ENCODE results near the gene KIF2A. TPM values are rescaled to one million over a fixed set of nuclear protein-coding genes. Genes with fewer than 3 reads are reported as not detected.
A peak's percentile ranks its signal among the peaks of the same experiment; 100 is the strongest.

Gene KIF2A
- total RNA-seq (2014; rRNA removed; shearing (Covaris generic)): 45.9 and 52.0 TPM in 2 replicates
- polyA plus RNA-seq (2014; cell fraction: nucleus; rRNA removed): 24.6 and 28.7 TPM in 2 replicates

DNA sequence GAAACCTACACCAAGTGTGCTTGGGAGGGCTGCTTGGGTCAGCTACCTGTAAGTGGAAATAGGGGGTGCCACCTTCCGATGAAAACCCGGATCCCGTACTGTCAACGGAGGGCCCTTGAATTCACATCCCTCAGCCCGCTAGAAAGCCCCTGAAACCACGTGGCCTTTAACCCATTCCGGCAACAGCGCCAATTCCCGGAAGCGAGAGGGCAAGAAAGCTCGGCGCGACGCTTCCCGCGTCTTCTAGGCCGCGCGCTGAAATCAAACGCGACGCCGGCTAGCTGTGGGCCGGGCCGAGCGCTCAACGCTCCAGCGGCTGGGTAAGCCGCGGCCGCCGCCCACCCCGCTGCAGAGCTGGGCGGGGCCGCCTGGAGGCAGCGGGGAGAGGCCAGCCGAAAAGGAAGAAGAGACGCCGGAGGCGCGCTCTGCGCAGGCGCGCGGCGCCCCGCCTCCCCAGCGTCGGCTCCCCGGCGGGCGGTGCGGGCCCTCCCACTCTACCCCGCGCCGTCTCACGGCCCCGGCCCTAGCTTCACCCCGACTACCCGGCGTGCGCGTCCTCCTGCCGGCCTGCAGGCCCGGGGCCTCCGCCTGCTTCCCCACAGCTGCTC lies at the start of gene KIF2A:
Gene KIF2A, plus strand, starts transcription at position 492 of the 608 bp plus-strand sequence. CDS start 267 bp downstream, outside the sequence.
- DNase-seq (ENCODE audit: extremely low read depth, low read depth): peak; percentile 92

GRCh38 chr5:62257020-62257367 lies 49.0 kb upstream of the KIF2A start:
- DNase-seq (ENCODE audit: extremely low read depth, low read depth): no peak

- DNase-seq (ENCODE audit: extremely low read depth, low read depth): no peak
These were observed 47.4 kb upstream of the KIF2A start for GRCh38 chr5:62258654-62259053.

DNA sequence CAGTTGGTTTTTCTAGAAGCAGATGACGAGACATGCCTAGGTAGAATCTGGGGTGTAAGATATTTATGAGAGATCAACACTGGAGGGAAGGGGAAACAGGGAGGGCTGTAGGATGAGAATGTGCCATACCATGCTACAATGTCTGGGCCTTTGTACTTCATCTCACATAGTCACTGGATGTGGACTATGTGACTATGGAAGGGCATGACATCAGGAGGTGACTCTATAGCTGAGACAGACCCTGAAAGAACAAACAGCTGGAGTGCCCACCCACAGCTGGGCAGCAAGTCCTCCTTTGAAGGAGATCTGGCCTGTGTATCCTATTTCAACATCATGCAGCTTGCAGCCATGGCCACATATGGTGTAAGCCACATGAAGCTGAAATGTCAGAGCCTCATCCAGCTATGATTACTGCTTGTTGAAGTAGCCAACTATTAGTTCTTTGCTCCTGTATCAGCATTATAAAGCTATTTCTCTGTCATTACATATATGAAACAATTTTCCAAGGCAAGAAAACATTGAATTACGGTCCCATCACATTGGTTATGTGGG lies 46.2 kb upstream of the KIF2A start:
- no peak for DNase-seq (ENCODE audit: extremely low read depth, low read depth)

- no peak for DNase-seq (ENCODE audit: extremely low read depth, low read depth)
These were observed 45.5 kb upstream of the KIF2A start for GRCh38 chr5:62260513-62260912.

DNA sequence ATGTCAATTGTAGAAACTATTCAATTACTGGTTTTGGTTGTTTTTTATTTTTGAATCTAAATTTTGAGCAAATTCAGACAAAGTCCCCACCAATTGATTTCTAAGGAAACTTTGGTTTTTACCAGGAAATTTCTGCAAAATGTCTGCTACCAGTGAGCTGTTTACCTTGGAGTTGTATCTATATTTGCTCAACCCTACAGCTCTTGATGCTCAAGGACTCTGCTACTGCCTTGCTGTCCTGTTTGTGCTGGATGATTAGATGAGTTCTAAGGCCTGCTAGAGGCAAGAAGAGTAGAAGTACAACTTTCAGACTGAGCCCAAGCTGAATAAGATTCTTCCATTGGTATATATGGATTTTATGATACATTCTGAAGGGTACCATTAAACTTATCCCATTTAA lies 42.6 kb upstream of the KIF2A start:
- DNase-seq (ENCODE audit: extremely low read depth, low read depth): no peak

- no peak for DNase-seq (ENCODE audit: extremely low read depth, low read depth)
These were observed 40.3 kb upstream of the KIF2A start for GRCh38 chr5:62265648-62266112.

DNA sequence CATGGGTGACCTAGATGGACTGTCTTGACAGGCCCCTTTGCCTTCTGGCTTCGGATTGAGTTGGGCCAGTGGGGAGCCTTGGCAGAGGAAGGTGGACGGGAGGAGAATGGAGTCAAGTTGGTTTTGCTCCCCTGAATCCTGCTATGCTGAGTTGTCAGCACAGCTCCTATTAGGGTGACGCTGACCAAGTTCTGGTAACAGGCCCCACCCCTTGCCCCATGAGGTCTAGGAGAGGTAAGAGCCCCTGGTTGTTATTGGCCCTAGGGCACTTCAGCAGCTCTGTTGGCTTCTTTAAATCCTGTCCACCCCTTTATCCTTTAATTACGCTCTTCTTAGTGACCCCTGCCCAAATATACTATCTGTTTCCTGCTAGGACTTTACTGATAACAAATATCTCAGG lies 39.4 kb upstream of the KIF2A start:
- DNase-seq (ENCODE audit: extremely low read depth, low read depth): no peak

- no peak for DNase-seq (ENCODE audit: extremely low read depth, low read depth)
These were observed 37.8 kb upstream of the KIF2A start for GRCh38 chr5:62268234-62268633.

GRCh38 chr5:62268792-62269191 lies 37.2 kb upstream of the KIF2A start:
- DNase-seq (ENCODE audit: extremely low read depth, low read depth): no peak

GRCh38 chr5:62271370-62271769 lies 34.6 kb upstream of the KIF2A start:
- no peak for DNase-seq (ENCODE audit: extremely low read depth, low read depth)

- no peak for DNase-seq (ENCODE audit: extremely low read depth, low read depth)
These were observed 34.1 kb upstream of the KIF2A start for GRCh38 chr5:62271870-62272269.

- no peak for DNase-seq (ENCODE audit: extremely low read depth, low read depth)
These were observed 32.3 kb upstream of the KIF2A start for GRCh38 chr5:62273687-62274086.

DNA sequence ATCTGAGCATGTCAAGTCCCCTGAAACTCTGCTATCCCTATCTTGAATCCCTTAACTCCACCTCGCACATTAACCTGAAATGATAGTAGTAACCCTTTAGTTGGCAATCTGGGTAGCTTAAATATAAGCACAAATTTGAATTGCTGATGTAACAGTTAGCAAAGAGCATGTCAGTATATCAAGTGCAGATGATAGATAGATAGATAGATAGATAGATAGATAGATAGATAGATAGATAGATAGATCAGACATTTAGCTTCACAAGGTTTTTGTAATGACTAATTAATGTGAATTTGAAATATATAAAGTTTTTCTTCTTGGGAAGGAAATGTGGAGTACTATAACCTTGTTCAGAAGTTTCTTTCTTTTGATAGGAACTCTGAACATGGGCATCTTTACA lies 30.4 kb upstream of the KIF2A start:
- DNase-seq (ENCODE audit: extremely low read depth, low read depth): no peak

DNA sequence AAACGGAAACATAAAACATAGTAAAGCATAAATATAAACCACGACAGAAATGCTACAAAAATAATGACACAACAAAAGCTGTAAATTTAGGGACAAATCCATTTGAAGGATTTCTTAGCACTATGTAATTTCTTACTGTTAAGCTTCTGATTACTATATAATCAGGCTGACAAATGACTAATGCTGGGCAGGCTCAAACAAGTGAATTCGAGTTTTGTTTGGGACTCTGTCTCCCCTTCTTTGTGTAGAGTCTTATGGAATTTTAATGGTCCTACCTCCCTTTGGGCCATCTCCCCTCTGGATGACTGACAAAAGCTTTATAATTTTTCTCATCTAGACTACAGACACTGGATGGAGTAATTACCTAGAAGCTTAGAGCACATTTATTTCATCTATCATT lies 24.6 kb upstream of the KIF2A start:
- DNase-seq (ENCODE audit: extremely low read depth, low read depth): no peak

- no peak for DNase-seq (ENCODE audit: extremely low read depth, low read depth)
These were observed 23.9 kb upstream of the KIF2A start for GRCh38 chr5:62282064-62282463.

- DNase-seq (ENCODE audit: extremely low read depth, low read depth): no peak
These were observed 23.0 kb upstream of the KIF2A start for GRCh38 chr5:62283005-62283404.

DNA sequence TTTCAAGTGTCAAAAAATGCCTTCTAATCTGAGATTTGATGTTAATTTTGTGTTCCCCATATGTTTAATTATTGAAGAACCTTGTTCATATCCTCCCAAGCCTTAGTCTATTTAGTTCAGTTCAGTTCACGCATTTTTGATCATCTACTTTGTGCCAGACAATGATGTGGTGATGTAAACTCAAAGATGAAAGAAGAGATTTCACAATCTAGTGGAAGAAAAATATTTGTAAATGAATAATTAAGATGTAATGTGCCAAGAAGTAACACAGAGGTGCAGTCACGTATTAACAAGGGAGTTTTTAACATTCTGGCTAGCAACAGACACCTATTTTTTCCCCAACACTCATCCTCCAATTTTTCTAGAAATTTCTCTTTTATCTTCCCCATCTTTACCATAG lies 22.1 kb upstream of the KIF2A start:
- DNase-seq (ENCODE audit: extremely low read depth, low read depth): no peak

- DNase-seq (ENCODE audit: extremely low read depth, low read depth): no peak
These were observed 20.8 kb upstream of the KIF2A start for GRCh38 chr5:62284946-62285891.

GRCh38 chr5:62286834-62287233 lies 19.2 kb upstream of the KIF2A start:
- no peak for DNase-seq (ENCODE audit: extremely low read depth, low read depth)

DNA sequence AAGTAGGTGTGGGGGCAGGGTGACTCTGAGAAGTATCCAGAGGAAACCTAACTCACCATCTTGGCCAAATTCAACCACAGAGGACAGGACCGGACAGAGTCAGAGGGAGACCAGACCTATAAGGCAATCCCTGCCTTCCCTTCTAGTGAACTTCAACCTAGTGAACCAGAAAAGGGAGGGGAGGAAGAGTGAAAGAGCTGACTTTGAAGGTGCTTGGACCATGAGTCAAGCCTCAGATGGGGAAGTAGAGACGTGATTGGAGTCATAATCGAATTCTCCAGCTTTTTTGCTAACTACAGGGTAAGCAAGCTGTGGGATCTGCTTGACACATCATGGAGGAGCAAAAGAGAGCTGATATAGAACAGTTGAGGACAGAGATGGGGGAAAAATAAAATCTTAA lies 18.8 kb upstream of the KIF2A start:
- no peak for DNase-seq (ENCODE audit: extremely low read depth, low read depth)

DNA sequence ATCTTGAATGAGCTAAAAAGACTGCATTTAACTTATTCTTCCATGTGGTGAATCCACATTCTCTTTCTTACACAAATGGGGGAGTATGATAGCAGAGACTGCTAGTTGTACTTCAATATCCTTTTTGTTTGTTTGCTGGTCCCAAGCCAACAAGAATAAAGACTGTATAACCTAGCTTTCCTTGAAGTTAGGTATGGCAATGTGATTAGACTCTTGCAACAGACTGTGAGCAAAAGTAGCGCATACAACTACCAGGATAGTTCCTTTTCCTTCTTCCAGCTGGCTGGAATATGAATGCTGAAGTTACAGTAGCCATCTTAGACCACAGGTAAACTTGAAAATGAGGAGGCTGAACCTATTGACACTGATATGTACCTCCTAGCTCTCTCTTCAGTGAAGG lies 17.9 kb upstream of the KIF2A start:
- DNase-seq (ENCODE audit: extremely low read depth, low read depth): no peak

Data from NCI-H460 (cell line).